K562 (cell line): ENCODE data around the gene NET1. TPM values are rescaled to one million over a fixed set of nuclear protein-coding genes. Genes with fewer than 3 reads are reported as not detected.
A peak's percentile ranks its signal among the peaks of the same experiment; 100 is the strongest.

Experiments
- ATF3 ChIP-seq, 2 experiments: fragments of 450-650 bp in 1 of 2; sonication (generic) in 1 of 2; formaldehyde crosslinking in 1 of 2; IDR thresholded peaks in 1 of 2; conservative IDR thresholded peaks in 1 of 2; 2 replicates each; pipeline versions ENCODE4 v1.6.1 to v1.8.1; 2016 to 2023; ENCODE audit warnings: mild to moderate bottlenecking in 2 of 2, moderate library complexity in 2 of 2, inconsistent platforms in 1 of 2, missing genetic modification reagents in 1 of 2
- ATF7 ChIP-seq: fragments of 450-650 bp; IDR thresholded peaks from 2 replicates; pipeline ENCODE4 v1.7.1; 2014; ENCODE audit warnings: mild to moderate bottlenecking, moderate library complexity
- BHLHE40 ChIP-seq: IDR thresholded peaks from 2 replicates; pipeline ENCODE4 v1.6.1; 2011; ENCODE audit warnings: low read length, improper control_type of control experiment
- CEBPZ ChIP-seq: fragments of 150-350 bp; IDR thresholded peaks from 2 replicates; pipeline ENCODE4 v1.6.1; 2014; ENCODE audit warnings: low read depth, mild to moderate bottlenecking, low read length, borderline replicate concordance
- CXXC5 ChIP-seq: fragments of 250-450 bp; sonication (Bioruptor Pico); IDR thresholded peaks from 2 replicates; pipeline ENCODE4 v1.8.0; 2022; ENCODE audit warnings: inconsistent platforms, mild to moderate bottlenecking, moderate library complexity
- DPF2 ChIP-seq: fragments of 450-650 bp; IDR thresholded peaks from 2 replicates; pipeline ENCODE4 v1.6.1; 2016
- ELK1 ChIP-seq: sonication (generic); formaldehyde crosslinking; IDR thresholded peaks from 2 replicates; pipeline ENCODE4 v1.8.1; 2022; ENCODE audit warnings: missing genetic modification reagents
- GATAD2A ChIP-seq: fragments of 450-650 bp; IDR thresholded peaks from 2 replicates; pipeline ENCODE4 v1.6.1; 2017
- HNRNPLL ChIP-seq: fragments of 200-400 bp; formaldehyde crosslinking; IDR thresholded peaks from 2 replicates; pipeline ENCODE4 v1.6.1; 2017; ENCODE audit warnings: low read length, low read depth, mild to moderate bottlenecking; ENCODE audit not compliant: poor library complexity, severe bottlenecking
- L3MBTL2 ChIP-seq: fragments of 450-650 bp; IDR thresholded peaks from 2 replicates; pipeline ENCODE4 v1.6.1; 2016; ENCODE audit warnings: mild to moderate bottlenecking, moderate library complexity
- NR2C1 ChIP-seq, 2 experiments: fragments of 450-650 bp; IDR thresholded peaks; 2 replicates each; pipeline ENCODE4 v1.6.1; 2017; ENCODE audit warnings: mild to moderate bottlenecking in 2 of 2, antibody characterized with exemption in 1 of 2, inconsistent platforms in 1 of 2, missing compliant biosample characterization in 1 of 2, missing genetic modification characterization in 1 of 2
- POLR2G ChIP-seq: fragments of 200-400 bp; formaldehyde crosslinking; IDR thresholded peaks from 2 replicates; pipeline ENCODE4 v1.6.1; 2017; ENCODE audit warnings: low read depth, mild to moderate bottlenecking, antibody characterized with exemption, low read length, moderate library complexity
- RBFOX2 ChIP-seq: fragments of 200-400 bp; formaldehyde crosslinking; IDR thresholded peaks from 2 replicates; pipeline ENCODE4 v1.6.1; 2017; ENCODE audit warnings: low read depth, mild to moderate bottlenecking, low read length, moderate library complexity
- RCOR1 ChIP-seq, 2 experiments: IDR thresholded peaks; 2 replicates each; pipeline ENCODE4 v1.6.1; 2012; ENCODE audit warnings: low read depth in 2 of 2, low read length in 2 of 2, borderline replicate concordance in 1 of 2, improper control_type of control experiment in 1 of 2
- SMARCE1 ChIP-seq: fragments of 450-650 bp; IDR thresholded peaks from 2 replicates; pipeline ENCODE4 v1.7.1; 2016; ENCODE audit warnings: mild to moderate bottlenecking
- SUPT5H ChIP-seq: fragments of 450-650 bp; IDR thresholded peaks from 2 replicates; pipeline ENCODE4 v1.6.1; 2016
- TFAP4 ChIP-seq: sonication (generic); formaldehyde crosslinking; IDR thresholded peaks from 2 replicates; pipeline ENCODE4 v1.8.0; 2022; ENCODE audit warnings: missing genetic modification reagents, mild to moderate bottlenecking, moderate library complexity, borderline replicate concordance
- ZEB2 ChIP-seq: fragments of 450-650 bp; IDR thresholded peaks from 2 replicates; pipeline ENCODE4 v1.6.1; 2016
- ZNF263 ChIP-seq: sonication (generic); formaldehyde crosslinking; IDR thresholded peaks from 2 replicates; pipeline ENCODE4 v1.8.0; 2022; ENCODE audit warnings: mild to moderate bottlenecking, missing genetic modification reagents, borderline replicate concordance
- ZNF589 ChIP-seq: fragments of 200-800 bp; sonication (Bioruptor generic); IDR thresholded peaks from 2 replicates; pipeline ENCODE4 v1.6.1; 2016; ENCODE audit warnings: low read depth, missing genetic modification characterization, missing compliant biosample characterization
- ZNF717 ChIP-seq: fragments of 250-450 bp; sonication (Bioruptor Pico); IDR thresholded peaks from 2 replicates; pipeline ENCODE4 v1.5.0; 2021
- polyA plus RNA-seq, 8 experiments: library from polyadenylated mRNA; depleted of rRNA in 4 of 8; stranded (reverse) in 5 of 8; unstranded in 3 of 8; fragments of >200 nt; fragmentation: Nextera tagmentation in 2 of 8; fragmentation: Illumina TruSeq in 1 of 8; extraction: Ambion mirVana in 2 of 8; extraction: Trizol in 1 of 8; gene quantifications; 2 replicates each; pipeline versions ENCODE4 v1.2.1 to v1.2.3, GENCODE V29; 2011 to 2014; ENCODE audit warnings: inconsistent platforms in 1 of 8, missing spikeins in 1 of 8
- total RNA-seq, 7 experiments: library from RNA; depleted of rRNA in 6 of 7; stranded (reverse); fragments of >200 nt in 6 of 7; fragmentation: Illumina TruSeq in 2 of 7; extraction: Trizol in 2 of 7; gene quantifications; 2 replicates each; pipeline versions ENCODE4 v1.2.1 to v1.2.3, GENCODE V29; 2011 to 2021; ENCODE audit warnings: low replicate concordance in 1 of 7

NET1 gene
- total and polyA plus RNA-seq, 9 of the 15 experiments (the other 6 are each of a cell fraction or from before 2014, with no cell fraction given), result 47.4 to 258 (median 106) TPM

GRCh38 chr10:5466451-5467206, 54.3 kb downstream of the NET1 start (continued):
- peak; percentile 57; the same call in 1 of the 2 replicates for TF ChIP-seq ZEB2
- 0 out of 2 replicates have a peak, but pooled peaks have one; percentile 11 for TF ChIP-seq SUPT5H
- TF ChIP-seq RCOR1 (IDR thresholded peaks at IDR 0.05; ENCODE audit: borderline replicate concordance in 1 of 2, low read depth in 2 of 2, low read length in 2 of 2), result 0 out of 4 replicates have a peak, but pooled peaks of 1 of the 2 experiments have one; percentile 10
- peak; percentile 41; the same call in 1 of the 2 replicates for TF ChIP-seq TFAP4 (CRISPR knock-in tag)
- TF ChIP-seq ZNF263, result peak; percentile 72; the same call in 1 of the 2 replicates
- no peak for TF ChIP-seq NR2C1 (IDR thresholded peaks at IDR 0.05)
- TF ChIP-seq NR2C1 (tag; IDR thresholded peaks at IDR 0.05), result 0 out of 2 replicates have a peak, but pooled peaks have one; percentile 20
- no peak for TF ChIP-seq ZNF717 (CRISPR knock-in tag)
- peak; percentile 34; the same call in 1 of the 2 replicates for TF ChIP-seq GATAD2A
- TF ChIP-seq ATF7, result peak; percentile 74
- peak; percentile 55 for TF ChIP-seq RBFOX2
- TF ChIP-seq ZNF589, result peak; percentile 77; the same call in 1 of the 2 replicates
- TF ChIP-seq DPF2, result peak; percentile 33; the same call in 1 of the 2 replicates
- TF ChIP-seq BHLHE40, result peak; percentile 81
- peak; percentile 46; the same call in 1 of the 2 replicates for TF ChIP-seq L3MBTL2
- TF ChIP-seq CXXC5, result peak; percentile 57; the same call in 1 of the 2 replicates
- TF ChIP-seq ATF3 (IDR thresholded peaks at IDR 0.05), result peak; percentile 48; the same call in 1 of the 2 replicates
- TF ChIP-seq ATF3 (CRISPR knock-in tag; conservative IDR thresholded peaks at IDR 0.05), result no peak
- no peak for TF ChIP-seq CEBPZ
- TF ChIP-seq ELK1 (CRISPR knock-in tag), result no peak
- TF ChIP-seq SMARCE1, result 0 out of 2 replicates have a peak, but pooled peaks have one; percentile 30
- peak; percentile 41 for TF ChIP-seq HNRNPLL
- TF ChIP-seq POLR2G, result peak; percentile 58; the same call in 1 of the 2 replicates
